GM23338 (cell line): ENCODE data around the gene NPY2R.

Experiments used
- CREB1 ChIP-seq: fragments of 250-450 bp; sonication (Bioruptor Pico); IDR thresholded peaks from 2 replicates; pipeline ENCODE4 v1.5.0; 2020; ENCODE audit warnings: low read depth, mild to moderate bottlenecking, moderate library complexity
- CTCF ChIP-seq, 2 experiments: fragments of 200-600 bp in 1 of 2; sonication (generic) in 1 of 2; conservative IDR thresholded peaks; 2 replicates each; pipeline versions ENCODE4 v1.5.1 to v1.6.1; 2016 to 2017; ENCODE audit warnings: antibody characterized with exemption in 2 of 2, low read depth in 2 of 2, mild to moderate bottlenecking in 2 of 2, moderate library complexity in 1 of 2
- ETS1 ChIP-seq: IDR thresholded peaks from 2 replicates; pipeline ENCODE4 v1.6.1; 2016; ENCODE audit warnings: antibody characterized with exemption
- EZH2 ChIP-seq: fragments of 200-600 bp; sonication (generic); IDR thresholded peaks from one replicate; pipeline ENCODE4 v1.8.0; 2017; ENCODE audit warnings: antibody characterized with exemption, mild to moderate bottlenecking, low read depth; ENCODE audit not compliant: unreplicated experiment
- EZH2phosphoT487 ChIP-seq: fragments of 200-600 bp; sonication (generic); IDR thresholded peaks from one replicate; pipeline ENCODE4 v1.8.1; 2018; ENCODE audit warnings: antibody characterized with exemption; ENCODE audit not compliant: unreplicated experiment
- JUNB ChIP-seq: IDR thresholded peaks from one replicate; pipeline ENCODE4 v1.6.1; 2016; ENCODE audit warnings: antibody characterized with exemption; ENCODE audit not compliant: unreplicated experiment
- NANOG ChIP-seq: IDR thresholded peaks from 2 replicates; pipeline ENCODE4 v1.6.1; 2016; ENCODE audit warnings: antibody characterized with exemption, borderline replicate concordance
- POLR2AphosphoS5 ChIP-seq: IDR thresholded peaks from 2 replicates; pipeline ENCODE4 v1.6.1; 2016; ENCODE audit warnings: antibody characterized with exemption, low read depth
- REST ChIP-seq: IDR thresholded peaks from one replicate; pipeline ENCODE4 v1.6.1; 2018; ENCODE audit warnings: antibody characterized with exemption; ENCODE audit not compliant: unreplicated experiment
- STAT1 ChIP-seq: IDR thresholded peaks from one replicate; pipeline ENCODE4 v1.6.1; 2016; ENCODE audit warnings: antibody characterized with exemption; ENCODE audit not compliant: unreplicated experiment

GRCh38 chr4:155237567-155237966, 29.1 kb downstream of the NPY2R start:
- no peak for TF ChIP-seq REST
- TF ChIP-seq POLR2AphosphoS5, result no peak
- no peak for TF ChIP-seq EZH2
- TF ChIP-seq STAT1, result no peak
- TF ChIP-seq CTCF (conservative IDR thresholded peaks at IDR 0.05; ENCODE audit: low read depth in 2 of 2), result no peak
- TF ChIP-seq CREB1, result no peak
- no peak for TF ChIP-seq NANOG
- no peak for TF ChIP-seq EZH2phosphoT487
- no peak for TF ChIP-seq ETS1
- no peak for TF ChIP-seq JUNB
